NCI-H82 (cell line): ENCODE data around the gene CBX8.

Experiments
- DNase-seq: peaks from one replicate; lab custom pipeline; 2025; lab: John Stamatoyannopoulos, UW

Gene CBX8

DNA sequence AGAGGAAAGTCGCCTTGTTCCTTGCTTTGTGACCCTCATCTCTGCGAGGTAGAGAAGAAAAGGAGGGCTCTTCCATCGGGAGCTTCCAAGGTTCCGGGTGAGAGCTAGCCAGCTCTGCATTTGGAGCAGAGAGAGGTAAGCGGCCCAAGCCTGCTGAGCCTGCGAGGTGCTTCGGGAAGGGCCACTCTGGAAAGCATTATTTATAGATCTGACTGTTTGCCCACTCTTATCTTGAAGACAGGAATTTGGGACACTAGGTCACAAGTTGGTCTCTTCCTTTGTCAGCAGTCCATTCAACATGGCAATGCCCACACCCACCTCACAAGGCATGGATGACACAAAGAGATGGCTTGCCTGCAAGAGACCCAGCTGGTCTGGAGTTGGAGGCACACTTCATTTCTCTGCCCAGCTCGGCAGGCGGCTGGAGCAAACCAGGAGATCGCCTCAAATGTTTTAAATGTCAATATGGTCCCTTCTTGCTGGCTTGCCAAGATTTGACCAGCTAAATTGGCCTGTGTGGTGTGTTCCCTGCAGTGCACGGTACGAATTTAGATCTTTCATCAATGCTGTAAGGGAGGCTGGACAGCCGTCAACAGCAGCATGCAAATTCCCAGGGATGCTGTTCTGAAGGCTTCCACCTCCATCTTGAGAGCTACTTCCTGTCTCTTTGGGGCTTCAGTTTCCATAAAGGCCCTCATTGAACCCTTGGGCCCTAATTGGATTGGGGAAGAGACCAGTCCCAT is 22.8 kb upstream of the CBX8 start:
- no peak for DNase-seq

DNA sequence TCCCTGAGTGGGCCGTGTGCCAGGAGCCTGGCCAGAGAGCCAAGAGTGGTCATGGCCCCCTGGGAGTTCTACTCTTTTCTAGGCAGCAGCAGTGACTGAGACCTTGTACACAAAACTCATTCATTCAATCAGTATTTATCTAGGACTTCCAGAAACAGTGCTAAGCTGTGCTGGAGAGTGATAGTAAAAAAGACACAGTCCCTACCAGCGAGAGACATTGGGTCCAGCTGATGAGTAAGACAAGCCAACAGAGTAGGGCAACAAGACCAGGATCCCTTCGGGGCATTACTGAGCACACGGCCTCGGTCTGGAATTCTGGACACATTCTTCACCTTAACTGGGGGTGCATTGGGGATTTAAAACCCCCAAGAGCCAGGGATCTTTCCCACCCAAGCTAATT is 22.2 kb upstream of the CBX8 start:
- DNase-seq = no peak

DNA sequence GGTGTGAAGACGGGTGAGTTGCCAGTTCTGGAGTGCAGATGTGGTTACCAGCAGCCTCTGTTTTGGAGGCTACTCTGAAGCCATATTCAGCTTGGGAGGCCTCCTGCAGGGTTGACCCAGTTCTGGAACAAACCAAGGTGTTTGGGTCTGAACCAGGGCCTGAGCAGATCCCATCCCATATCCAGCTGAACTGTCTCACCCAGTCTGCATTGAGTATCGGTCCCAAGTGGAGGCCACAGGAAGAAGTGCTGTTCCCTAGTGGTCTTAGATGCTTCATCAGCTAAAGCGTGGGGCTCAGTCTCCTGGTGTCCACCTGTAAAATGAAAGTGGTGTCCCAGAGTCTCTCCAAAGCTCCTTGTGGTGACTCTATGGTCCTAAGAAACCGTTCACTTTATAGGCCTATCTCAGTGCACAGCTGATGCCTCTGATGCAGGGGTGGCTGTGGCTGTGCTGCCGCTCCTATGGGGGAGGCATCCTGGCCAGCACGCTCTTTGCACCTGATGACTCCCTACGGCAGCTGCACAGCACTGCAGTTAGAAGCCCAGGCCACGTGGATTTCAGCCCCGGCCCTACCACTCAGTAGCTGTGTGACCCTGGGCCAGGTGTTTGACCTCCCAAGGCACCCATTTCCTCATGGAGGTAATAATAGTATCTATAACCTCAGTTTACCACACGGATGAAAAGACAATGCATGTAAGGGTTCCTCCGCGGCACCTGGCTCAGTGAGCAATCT is 21.3 kb upstream of the CBX8 start:
- no peak for DNase-seq

DNA sequence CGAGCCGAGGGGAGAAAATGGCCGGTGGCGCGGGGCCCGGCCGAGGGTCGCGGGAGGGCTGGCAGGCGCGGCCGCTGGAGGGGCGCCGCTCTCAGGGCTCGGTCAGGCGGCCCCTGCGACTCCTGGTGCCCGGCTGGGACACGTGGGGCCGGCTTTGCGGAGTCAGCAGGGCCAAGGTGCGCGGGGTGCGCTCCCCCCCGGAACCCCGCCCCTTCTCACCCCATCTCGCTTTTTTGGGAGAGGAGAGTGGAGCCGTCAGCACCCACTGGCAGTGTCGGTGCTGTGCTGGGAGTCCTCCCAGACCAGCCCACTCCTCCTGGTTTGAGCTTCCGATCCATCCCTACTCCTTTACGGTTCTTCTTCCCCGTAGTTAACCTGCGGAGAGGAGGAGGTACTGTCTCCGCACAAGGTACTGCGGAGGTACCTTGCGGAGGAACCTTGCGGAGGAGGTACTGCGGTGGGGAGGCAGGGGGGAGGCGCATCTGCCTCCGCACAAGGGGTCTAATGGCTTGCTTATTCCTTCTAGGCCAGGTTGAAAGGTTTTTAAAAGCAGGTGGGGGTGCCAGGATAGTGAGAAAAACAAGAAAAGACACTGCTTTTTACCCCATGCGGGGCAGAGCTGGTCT is 19.1 kb upstream of the CBX8 start:
- no peak for DNase-seq

DNA sequence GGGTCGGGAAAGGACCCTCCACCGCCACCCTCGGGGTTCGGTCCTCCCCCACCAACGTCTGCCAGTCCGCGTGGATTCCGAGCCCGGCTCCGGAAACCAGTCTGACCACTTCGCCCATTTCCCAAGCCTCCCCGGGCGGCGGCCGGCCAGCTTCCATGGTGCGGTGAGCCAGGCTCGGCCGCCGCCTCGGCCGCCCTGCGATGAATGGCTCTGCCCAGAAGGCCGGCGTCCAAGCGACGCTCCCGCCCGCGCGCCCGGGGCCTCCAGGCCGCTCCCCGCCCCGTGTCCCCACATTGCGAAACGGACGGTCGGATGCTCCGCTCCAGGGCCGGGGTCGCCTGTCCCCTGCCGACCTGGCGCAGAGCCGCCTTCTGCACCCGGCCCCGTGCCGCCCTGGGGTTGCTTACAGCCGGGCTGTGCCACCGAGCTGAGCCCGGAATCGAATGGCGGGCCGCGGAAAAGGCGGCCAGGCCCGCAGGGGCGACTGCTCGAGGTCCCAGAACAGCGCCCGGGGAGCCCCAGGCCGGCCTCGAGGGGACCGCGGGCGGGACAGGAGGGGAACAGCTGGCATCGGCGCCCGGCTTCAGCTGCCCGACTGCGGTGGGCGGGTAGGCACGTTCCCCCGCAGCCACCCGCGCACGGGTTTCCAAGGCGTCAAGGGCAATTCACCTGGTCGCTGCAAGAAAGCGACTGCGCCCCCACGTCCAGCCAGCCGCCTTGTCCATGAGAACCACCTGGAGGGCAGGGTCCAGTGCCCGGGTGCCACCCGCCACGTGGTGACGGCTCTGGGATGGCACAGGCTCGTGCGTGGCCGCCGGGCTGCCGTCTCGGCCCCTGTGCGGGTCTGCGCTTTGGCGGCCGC is 18.3 kb upstream of the CBX8 start:
- DNase-seq = no peak

DNA sequence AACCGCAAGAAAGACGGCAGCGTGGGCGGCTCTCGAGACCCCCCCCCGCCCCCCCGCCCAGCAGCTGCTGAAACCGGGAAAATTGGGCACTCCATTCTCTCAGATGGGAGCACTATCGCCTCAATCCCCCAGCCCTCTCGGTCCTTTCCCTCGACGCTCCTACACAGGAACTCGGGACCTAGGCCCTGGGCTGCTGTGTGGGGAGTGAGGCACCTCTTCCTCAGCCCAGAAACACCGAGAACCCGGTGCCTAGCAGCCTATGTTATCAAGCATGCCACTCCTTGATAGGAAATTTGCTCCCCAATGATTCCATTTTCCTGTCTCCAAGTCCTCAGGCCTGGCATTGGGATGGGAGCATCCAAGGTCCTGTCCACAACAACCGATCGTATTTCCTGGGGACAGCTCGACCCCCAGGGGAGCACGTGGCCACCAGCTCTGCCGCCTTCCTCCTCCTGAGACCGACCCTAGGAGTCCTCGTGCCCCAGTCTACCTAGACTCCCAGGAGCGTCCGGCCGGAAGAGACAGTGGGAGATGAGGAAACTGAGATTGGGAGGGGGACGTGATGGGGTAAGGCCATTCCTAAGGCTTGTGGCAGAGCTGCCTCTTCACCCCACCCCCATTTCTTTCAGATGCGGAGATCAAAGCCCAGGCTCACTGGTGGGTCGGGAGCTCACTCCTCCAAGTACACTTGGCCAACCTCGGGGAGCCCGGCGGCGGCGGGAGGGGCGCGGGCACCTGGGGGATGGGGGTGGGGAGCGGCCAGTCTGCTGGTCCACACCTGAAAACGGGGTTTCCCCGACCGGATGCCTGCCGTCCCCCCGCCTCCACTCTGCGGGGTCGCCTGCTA is 17.5 kb upstream of the CBX8 start:
- no peak for DNase-seq

DNA sequence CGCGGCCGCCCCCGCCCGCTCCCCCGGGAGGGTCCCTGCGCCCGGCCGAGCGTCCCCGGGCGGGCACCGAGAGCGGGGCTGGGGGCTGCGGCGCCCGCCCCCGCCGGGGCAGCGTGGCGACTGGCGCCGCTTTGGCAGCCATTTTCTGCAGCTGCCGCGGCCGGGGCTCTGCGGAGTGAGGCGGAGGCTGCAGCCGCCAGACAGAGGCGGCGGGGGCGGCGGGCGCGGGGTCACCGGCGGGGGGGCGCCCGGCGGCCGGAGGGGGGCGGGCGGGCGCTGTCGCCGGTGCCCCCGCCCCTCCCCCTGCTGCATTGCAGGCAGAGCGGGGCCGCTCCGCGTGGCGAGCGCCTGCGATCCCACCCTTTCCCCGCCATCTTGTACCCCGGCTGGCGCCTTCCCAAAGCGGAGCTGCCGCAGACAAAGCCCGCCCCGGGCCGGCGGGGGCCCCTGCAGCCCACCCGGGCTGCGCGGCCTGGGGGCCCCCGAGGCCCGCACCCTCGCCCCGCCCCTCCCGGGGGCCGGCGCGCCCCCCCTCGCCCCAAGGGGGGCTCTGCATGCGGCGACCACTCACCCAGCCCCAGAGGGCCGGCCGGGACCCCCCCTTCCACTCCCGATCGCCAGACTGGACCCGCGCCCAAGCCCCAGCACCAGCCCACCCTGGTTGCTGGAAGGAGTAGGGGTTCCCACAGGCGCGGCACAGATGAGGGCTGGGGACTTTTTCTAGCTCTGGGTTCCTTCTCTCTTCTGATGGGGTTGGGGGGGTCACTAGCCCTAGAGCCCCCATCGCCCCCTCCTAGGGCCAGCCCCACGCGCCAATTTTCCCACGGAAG is 16.6 kb upstream of the CBX8 start:
- DNase-seq = peak; percentile 54

DNA sequence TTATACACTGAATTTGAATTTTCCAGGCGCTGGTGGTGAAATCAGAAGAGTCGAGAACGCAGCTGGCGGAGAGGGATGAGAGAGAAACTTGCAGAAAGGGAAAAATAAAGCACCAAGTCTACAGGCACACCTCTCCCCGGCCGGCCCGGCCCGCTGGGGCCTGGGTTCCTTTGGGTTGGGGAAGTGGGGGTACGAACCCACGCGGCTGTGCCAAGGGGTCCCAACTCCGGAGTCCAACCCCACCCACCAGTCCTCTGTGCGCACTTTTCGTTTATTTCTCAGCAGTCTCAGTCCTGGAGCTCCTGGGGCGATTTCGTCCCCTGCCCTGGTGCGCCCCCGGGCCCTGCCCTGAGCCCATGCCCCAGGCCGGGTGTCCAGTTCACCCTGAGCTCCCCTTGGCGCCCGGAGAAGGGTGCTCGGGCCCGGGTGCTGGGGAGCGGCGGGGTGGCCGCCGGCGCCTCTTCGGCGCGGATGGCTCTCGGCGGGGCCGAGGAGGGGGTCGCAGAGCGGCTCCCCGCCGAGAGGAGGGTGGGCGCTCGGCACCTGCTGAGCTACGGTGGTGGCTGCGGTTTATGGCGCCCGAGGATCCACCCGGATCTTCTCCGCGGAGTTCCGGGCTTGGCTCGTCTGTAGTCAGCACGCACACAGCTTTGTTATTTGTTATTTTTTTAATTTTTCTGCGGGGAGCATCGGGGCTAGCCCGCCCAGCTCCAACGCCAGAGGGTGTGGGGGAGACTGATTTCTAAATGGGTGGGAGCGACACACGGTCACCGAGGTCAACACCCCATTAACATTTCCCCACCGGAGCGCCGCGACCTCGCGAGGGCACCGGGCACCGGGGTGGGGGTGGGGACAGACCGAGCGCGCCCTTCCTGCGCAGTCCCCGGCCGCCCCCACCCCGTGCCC is 15.7 kb upstream of the CBX8 start:
- no peak for DNase-seq

DNA sequence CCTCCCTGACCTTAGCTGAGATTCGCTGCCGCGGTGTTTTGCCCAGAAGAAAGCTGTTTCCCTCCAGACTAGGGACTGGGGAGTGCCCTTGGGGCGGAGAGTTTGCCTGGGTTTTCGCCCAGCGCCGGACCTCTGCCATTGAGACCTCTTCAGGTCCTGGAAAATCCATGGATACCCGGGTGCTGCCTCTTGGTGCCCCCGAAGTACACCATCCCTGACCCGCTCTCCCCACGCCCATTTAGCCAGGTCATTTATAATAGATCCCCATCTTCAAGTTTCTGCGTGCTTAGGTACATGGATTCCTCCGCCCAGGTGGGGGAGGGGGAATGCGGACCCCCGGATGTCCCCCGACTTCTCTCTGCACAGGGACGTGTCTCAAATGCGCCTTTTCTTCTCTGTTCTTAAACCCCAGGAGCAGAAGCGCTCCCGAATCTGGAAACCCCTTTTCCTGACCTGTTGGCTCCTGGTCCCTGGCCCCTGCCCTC is 15.0 kb upstream of the CBX8 start:
- DNase-seq = peak; percentile 49

DNA sequence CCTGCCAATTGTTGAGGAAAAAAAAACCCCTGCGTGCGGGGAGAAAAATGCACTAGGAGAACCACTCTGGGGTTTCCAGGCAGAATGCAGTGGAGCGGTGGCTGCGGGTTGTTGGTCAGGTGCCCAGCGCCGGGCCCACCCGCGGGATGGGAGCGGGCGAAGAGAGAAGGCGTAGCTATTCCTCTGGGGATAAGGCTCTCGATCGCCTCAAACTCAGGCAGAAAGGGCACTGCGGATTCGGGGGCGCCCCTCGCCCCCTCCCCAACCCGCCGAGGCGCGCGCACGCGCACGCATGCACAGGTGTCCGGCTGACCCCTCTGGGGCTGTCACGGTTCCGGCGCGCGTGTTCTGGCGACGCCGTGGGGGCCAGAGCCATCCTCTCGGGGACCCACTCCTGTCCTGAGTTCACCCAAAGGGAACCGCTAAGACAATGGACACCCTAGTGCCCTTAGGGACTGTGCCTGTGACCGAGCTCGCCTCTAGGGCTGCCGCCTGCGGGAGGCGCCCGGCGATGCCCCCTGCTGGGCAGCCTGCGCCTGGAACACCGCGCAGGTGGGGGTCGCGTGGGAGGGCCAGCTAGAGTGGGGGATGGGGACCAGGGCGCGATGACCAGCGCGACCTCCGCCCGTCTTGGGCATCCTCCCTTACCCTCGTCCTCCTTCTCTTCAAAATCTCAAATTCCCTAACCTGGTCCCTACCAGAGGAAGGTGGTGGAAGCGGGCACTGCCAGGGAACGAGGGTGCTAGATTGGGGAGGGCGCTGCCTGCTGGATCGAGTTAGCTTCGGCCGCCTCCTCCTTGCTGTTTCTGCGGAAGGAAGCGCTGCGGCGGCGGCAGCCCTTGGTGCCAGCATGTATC is 14.4 kb upstream of the CBX8 start:
- DNase-seq = peak; percentile 83

DNA sequence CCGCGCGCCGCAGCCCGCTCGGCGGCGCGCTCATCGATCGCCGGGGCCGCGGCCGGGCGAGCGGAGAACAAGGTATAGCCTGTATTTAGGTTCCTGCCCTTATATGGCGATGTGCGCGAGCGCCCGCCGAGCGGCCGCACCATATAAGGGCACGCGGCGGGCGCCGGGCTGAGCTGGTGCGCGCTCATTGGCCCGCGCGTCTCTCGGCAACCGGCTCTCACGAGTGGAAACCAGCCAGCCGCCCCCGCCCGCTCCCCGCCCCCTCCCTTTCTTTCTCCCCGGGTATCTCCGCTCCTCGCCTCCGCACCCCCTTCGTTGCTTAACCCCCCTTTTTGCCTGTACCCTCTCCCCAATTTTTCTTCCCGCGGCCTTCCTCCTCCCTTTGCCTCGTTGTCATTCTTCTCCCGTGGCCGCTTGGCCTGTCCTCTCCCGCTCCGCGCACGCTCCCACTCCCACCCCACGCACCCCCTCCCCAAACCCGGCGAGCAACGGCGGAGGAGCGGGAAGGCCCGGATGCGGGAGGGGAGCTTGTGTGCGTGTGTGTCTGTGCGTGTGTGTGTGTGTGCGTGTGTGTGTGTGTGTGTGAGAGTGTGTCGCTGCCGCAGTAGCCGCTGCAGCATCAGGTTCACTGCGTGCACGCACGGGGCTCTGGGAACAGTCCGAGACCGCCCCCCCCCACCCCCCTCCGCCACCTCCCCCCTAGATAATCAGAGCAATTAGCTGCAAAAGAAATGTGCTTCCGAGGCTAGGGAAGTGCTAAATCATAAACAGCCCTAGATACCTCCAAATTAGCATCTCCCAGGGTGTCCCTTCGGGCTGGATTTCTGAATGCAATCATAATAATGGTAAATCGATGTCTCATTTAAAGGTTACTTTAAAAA is 13.5 kb upstream of the CBX8 start:
- DNase-seq = peak; percentile 97

DNA sequence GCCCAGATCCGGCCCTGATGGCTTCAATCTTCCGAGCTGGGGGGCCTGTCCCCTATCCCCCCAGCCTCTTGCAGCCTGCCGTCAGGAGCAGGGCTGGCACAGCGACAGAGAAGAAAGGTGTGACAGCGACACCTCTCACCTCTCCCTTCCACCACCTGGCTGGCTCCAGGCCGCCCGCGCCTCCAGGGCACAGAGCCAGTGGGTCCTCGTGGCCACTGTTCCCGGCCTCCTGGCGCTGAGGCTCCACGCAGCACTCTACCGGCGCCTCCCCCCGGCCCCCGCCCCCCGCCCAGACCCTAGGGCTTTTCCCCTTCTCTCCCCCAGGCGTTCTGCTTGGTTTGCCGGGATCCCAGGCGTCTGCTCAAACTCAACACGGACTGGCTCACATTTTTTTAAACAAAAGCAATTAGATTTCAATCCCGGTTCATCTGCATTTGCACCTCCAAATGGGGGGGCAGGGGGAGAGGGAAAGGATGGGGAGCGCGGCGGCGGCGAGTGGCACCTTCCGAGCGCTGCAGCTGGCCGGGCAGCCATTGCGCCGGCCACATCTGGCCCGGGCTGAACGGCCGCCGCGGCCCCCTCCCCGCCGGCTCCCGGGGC is 12.8 kb upstream of the CBX8 start:
- no peak for DNase-seq

DNA sequence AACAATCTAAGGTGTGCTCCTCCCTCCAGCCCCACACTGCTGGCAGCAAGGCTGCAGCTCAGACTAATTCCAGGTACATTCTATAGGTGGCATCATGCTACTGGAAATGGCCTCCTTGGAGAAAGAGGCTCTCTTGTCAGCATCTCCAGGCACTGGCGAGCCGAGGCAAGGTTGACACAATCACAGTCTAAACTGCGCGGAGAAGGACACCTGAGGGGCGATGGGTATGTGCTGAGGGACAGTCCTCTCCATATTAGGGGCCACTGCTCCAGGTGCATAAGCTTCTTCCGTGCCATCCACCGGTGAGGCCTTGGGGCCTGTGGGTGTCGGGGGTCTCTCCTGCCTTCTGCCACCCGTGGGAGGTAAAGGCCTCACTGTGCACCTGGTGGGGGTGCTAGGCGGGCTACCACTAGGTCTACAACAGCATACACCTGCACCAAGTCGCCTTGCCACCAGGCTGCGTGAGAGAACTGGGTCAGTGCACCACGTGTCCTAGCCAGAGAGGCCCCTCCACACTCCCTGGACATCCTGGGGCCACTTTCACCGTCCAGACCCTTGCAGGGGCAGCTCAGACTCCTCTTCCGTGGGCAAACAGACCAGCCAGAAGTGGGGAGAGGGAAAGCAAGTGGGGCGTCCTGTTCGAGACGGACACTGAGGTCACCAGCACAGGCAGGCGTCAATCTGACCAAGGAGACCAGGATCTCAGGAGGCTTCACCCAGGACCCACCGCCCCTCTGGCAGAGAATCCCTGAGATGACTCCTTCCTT is 12.1 kb upstream of the CBX8 start:
- DNase-seq = peak; percentile 54

DNA sequence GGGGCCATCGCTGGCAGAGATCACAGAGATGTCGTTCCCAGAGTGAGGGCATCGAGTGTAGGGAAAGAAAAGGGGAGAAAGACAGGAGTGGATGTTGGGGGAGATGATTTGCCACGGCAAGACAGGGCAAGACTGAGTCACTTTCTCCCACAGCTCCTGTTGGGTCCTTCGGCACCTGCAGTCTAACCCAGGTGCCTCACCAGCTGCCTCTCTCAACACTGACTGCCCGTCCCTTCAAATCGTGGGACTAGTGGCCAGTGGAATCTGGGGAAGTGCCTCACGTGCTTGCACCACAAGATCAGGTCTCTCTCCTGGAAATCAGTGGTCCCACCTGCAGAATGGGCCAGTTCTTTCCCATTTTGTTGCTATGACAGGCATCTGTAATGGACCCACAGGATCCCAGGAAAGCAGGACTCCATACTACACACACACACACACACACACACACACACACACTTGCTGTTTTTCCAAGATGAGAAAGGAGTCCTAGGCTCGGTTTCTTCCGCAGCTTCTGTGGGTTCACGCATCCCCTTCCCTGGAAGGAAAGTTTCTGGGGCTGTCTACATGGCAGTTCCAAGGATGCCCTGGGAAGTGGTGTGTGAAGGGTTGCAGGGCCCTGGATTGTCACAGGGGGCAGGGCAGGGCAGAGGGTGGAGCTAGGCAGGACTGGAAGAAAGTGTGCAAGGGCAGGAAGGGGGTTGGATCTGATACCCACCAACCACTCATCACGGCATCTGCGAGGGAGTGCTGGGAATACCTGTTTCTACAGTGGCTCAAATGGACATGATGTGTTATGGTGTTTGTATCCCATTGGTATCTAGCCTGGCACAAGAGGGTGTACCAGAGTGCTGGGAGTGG is 10.2 kb upstream of the CBX8 start:
- DNase-seq = peak; percentile 21

DNA sequence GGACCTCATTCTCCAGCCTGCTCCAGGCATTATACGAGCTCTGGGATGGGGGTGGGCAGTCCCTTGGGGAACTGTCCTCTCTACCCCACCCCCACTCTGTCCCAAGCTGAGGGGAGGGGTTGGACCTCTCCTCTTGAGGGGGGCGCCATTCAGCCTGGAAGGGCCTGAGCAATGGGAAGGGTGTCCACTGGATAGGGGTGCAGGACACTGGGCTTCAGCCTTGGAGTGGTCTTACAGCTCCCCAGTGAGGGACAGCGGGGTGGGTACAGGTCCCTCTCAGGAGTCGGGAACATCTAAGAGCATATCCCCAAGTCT is 9.5 kb upstream of the CBX8 start:
- DNase-seq = no peak
